Measurements from ENCODE around the gene POP5.
"Not testable (repeated sequence)": the region's sequence is repeated elsewhere in the genome, so short reads cannot be mapped to it uniquely, and the experiment has no call there.

POP5 gene

DNA sequence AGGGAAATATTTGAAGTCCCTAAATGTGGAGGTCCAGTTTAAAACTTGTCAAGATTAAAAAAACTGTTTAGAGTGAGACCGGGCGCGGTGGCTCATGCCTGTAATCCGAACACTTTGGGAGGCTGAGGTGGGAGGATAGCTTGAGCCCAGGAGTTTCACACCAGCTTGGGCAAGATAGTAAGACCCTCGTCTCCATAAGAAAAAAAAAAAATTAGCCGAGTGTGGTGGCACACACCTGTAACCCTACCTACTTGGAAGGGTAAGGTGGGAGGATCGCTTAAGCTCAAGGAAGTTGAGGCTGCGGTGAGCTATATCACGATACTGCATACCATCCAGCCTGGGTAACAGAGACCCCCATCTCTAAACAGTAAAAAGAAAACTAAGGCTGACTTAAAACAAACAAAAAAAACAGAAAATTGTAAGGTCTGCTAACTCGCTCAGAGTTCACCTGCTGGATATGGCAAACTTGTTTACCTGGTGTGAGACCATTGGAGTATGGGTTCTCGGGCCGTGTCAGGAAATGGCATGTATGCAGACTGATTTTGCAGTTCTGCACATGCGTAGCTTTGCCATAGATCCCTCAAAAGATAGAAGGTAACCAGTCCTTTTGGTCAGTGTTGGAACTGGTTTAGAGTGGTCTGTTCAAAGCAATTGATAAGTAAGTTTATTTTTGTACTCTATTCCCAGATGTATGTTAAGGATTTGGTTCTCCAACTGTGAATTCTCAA lies 45.0 kb downstream of the POP5 start:
- DNase-seq = no peak

GRCh38 chr12:120534703-120535655 lies 46.2 kb downstream of the POP5 start:
- DNase-seq = peak; percentile 67

- DNase-seq = peak; percentile 89
Observed at GRCh38 chr12:120534203-120534702, 46.9 kb downstream of the POP5 start, which contains the start of gene RNF10. TSS of gene RNF10 (plus strand) at chr12:120534356. CDS start at chr12:120534812, 456 bp downstream.

DNA sequence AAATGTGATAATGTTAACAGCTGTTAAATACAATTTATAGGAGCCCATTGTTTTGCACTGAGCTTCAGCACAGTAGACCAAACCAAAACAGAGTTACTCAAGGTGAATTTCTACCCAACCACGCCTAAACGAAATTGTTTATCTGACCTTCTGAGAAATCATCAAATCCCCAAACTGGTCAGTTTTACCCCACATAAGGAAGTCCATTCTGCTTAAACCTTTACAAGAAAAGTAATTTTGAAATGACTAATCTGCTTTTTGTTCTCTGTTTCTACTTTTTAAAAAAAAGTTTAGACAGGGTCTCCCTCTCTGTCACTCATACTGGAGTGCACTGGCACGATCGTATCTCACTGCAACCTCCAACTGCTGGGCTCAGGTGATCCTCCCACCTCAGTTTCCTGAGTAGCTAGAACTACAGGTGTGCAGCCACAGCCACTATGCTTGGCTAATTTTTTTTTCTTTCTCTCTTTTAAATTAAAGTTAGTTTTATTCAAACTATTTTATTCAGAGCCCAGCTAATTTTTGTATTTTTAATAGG lies 48.4 kb downstream of the POP5 start:
- no peak for DNase-seq

- not testable (repeated sequence) for DNase-seq
Observed at GRCh38 chr12:120530418-120530761, 50.8 kb downstream of the POP5 start.

- DNase-seq = peak; percentile 61
Observed at GRCh38 chr12:120529641-120530417, 51.4 kb downstream of the POP5 start.

GRCh38 chr12:120528861-120529525 lies 52.2 kb downstream of the POP5 start, which contains the start of gene COQ5:
TSS of gene COQ5 (minus strand) at chr12:120529158. CDS start at chr12:120529141, 17 bp downstream.
- DNase-seq = peak; percentile 87

Measured in fibroblast of skin of abdomen (primary cell).